ENCODE measurements around the gene NKTR.
A peak's percentile ranks its signal among the peaks of the same experiment; 100 is the strongest.

The NKTR gene

GRCh38 chr3:42651248-42652091 lies 51.0 kb downstream of the NKTR start:
- no peak for DNase-seq

GRCh38 chr3:42652251-42652610 lies 51.7 kb downstream of the NKTR start:
- no peak for DNase-seq

- DNase-seq = no peak
Measured at GRCh38 chr3:42652611-42653302, 52.3 kb downstream of the NKTR start.

- DNase-seq = no peak
Measured at GRCh38 chr3:42653303-42653559, 52.7 kb downstream of the NKTR start.

- DNase-seq = no peak
Measured at GRCh38 chr3:42653560-42654330, 53.3 kb downstream of the NKTR start, which contains the start of gene ZBTB47. TSS of gene ZBTB47 (plus strand) at chr3:42653697. CDS start at chr3:42658356, 4,659 bp downstream.

- DNase-seq = no peak
Measured at GRCh38 chr3:42654331-42655201, 54.1 kb downstream of the NKTR start.

GRCh38 chr3:42655331-42655888 lies 54.9 kb downstream of the NKTR start:
- no peak for DNase-seq

GRCh38 chr3:42655980-42656679 lies 55.6 kb downstream of the NKTR start:
- DNase-seq = no peak

- DNase-seq = no peak
Measured at GRCh38 chr3:42656680-42657610, 56.5 kb downstream of the NKTR start.

- no peak for DNase-seq
Measured at GRCh38 chr3:42657675-42658074, 57.2 kb downstream of the NKTR start.

GRCh38 chr3:42658091-42658770 lies 57.7 kb downstream of the NKTR start:
- no peak for DNase-seq

- DNase-seq = no peak
Measured at GRCh38 chr3:42658771-42659390, 58.4 kb downstream of the NKTR start.

GRCh38 chr3:42659451-42660130 lies 59.1 kb downstream of the NKTR start:
- no peak for DNase-seq

- no peak for DNase-seq
Measured at GRCh38 chr3:42660131-42660715, 59.7 kb downstream of the NKTR start.

- DNase-seq = peak; percentile 14
Measured at GRCh38 chr3:42660898-42661297, 60.4 kb downstream of the NKTR start.

GRCh38 chr3:42661593-42662022 lies 61.1 kb downstream of the NKTR start:
- DNase-seq = no peak

- DNase-seq = no peak
Measured at GRCh38 chr3:42662037-42662812, 61.7 kb downstream of the NKTR start.

Measured in NCI-H510A treated with DMSO at 0.1 percent for 48 hours (cell line).